GM18909 (cell line): ENCODE measurements around the gene SAMD4B.
A peak's percentile ranks its signal among the peaks of the same experiment; 100 is the strongest.

Experiments
- ATAC-seq: cut with Tn5 transposase; IDR thresholded peaks from one replicate; pipeline ENCODE4 v1.9.1; 2021; ENCODE audit warnings: mild to moderate bottlenecking; ENCODE audit not compliant: unreplicated experiment, poor library complexity

SAMD4B gene

DNA sequence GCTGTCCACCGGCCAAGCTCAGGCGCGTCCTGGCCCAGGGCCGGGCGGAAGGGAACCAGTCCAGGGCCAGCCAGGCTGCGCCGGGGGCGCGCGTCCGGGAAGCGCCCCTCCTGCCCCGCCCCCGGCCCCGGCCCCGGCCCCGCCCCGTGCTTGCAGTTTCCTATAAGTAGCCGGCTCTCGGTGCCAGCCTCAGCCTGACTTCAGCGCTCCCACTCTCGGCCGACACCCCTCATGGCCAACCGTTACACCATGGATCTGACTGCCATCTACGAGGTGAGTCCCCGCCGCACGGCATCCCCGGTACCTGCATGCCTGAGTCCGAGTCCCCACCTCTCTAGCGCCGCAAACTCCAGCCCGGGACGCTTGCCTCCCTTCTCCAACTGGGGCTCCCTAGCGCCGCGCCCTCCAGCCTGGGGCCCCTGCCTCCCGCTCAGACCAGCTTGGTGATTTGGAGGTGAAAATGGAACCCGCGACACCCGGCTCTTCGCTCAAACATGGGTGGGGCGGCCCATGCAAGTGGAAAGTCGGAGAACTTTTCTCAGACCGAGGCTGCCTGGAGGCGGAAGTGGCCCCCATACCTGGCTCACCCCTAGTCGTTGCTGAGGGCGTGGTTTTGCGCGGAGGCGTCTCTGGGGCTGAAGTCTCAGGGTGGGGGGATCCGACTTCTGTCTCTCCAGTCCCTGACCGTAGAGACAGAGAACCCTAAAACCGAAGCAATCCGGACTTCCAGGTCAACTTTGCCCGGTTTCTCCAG lies 64.6 kb downstream of the SAMD4B start, which contains the start of gene ZFP36:
TSS of gene ZFP36 (plus strand) at position 192 of the 754 bp plus-strand sequence. CDS start at position 250, 58 bp downstream.
- ATAC-seq, result no peak

DNA sequence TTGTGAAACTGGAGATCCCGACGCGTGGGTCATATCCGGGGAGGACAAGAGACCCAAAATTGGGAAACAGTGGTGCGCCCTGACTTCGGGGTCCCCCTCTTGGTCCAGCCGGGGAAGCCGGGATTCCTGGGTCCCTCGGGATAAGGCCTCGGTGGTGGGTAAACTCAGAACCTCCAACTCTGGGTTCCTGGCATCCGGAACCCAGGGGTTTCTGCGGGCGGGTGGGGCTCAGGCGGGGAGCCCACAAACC lies 65.1 kb downstream of the SAMD4B start:
- ATAC-seq, result no peak

DNA sequence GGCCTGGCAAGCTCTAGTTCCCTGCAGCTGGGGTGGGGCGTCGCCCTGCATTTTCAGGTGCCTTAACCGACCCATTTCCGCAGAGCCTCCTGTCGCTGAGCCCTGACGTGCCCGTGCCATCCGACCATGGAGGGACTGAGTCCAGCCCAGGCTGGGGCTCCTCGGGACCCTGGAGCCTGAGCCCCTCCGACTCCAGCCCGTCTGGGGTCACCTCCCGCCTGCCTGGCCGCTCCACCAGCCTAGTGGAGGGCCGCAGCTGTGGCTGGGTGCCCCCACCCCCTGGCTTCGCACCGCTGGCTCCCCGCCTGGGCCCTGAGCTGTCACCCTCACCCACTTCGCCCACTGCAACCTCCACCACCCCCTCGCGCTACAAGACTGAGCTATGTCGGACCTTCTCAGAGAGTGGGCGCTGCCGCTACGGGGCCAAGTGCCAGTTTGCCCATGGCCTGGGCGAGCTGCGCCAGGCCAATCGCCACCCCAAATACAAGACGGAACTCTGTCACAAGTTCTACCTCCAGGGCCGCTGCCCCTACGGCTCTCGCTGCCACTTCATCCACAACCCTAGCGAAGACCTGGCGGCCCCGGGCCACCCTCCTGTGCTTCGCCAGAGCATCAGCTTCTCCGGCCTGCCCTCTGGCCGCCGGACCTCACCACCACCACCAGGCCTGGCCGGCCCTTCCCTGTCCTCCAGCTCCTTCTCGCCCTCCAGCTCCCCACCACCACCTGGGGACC lies 65.6 kb downstream of the SAMD4B start:
- ATAC-seq, result no peak

DNA sequence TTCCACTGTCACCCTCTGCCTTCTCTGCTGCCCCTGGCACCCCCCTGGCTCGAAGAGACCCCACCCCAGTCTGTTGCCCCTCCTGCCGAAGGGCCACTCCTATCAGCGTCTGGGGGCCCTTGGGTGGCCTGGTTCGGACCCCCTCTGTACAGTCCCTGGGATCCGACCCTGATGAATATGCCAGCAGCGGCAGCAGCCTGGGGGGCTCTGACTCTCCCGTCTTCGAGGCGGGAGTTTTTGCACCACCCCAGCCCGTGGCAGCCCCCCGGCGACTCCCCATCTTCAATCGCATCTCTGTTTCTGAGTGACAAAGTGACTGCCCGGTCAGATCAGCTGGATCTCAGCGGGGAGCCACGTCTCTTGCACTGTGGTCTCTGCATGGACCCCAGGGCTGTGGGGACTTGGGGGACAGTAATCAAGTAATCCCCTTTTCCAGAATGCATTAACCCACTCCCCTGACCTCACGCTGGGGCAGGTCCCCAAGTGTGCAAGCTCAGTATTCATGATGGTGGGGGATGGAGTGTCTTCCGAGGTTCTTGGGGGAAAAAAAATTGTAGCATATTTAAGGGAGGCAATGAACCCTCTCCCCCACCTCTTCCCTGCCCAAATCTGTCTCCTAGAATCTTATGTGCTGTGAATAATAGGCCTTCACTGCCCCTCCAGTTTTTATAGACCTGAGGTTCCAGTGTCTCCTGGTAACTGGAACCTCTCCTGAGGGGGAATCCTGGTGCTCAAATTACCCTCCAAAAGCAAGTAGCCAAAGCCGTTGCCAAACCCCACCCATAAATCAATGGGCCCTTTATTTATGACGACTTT lies 66.4 kb downstream of the SAMD4B start:
- no peak for ATAC-seq

DNA sequence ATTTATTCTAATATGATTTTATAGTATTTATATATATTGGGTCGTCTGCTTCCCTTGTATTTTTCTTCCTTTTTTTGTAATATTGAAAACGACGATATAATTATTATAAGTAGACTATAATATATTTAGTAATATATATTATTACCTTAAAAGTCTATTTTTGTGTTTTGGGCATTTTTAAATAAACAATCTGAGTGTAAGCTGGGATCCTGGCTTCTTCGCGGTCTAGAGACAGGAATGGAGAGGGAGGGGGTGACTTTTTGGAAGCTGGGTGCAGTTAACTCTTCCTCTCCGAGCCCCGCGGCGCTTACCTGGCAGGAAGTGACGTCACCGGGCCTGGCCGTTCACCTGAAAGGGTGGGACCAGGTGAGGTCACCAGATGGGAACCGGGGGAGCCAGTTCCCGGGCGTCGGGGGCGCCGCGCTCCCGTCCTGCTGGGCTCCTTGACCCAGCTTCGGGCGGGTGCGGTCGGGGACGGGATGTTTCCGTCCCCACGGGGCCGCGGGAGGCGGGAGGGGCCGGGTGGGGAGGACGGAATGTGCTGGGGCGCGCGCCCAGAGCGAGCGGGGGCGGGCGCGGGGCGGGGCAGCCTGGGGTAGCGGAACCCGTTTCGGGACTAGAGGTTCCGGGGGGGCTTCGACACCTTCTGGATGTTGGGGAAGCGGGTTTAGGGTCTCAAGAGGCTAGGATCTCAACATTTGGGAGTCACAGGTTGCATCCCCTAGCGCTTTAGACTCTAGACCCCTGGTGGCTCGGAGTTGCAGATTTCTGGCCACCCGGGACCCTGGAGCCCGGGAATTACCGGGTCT lies 67.2 kb downstream of the SAMD4B start:
- ATAC-seq, result no peak

DNA sequence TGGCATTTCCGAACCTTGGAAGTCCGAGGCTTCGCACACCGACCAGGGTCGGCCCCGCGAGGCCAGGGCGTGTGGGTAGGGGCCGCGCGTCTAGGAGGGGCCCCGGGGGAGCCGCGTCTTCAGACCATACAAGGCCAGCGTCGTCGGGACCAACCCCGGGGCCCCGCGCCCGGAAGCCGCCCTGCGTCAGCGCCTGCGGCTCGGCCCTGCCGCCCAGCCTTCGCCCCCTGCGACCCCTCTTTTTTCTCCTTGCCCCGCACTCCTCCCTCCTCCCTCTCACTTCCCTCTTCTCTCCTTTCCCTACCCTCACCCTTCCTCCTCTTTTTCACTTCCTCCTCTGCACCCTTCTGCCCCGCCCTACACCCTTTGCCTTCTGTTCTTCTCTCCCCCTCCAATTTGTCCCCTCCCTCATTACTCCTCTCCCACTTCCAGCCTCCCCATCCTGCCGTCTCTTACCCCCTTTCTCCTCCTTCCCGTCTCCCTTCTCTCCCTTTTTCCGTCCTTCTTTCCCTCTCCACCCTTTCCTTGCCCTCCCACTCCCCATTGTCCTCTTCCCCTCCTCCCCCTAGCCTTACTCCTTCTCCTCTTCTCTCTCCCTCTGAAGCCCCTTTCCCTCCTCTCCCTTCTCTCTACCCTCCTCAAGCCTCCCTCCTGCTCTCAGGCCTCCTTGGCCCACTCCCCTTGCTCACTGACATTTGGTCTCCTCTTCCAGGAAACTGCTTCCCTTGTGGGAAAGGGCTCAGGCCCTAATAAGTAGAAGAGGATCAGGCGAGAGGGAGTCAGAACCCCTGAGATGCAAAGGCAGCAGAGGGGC lies 68.0 kb downstream of the SAMD4B start:
- no peak for ATAC-seq

DNA sequence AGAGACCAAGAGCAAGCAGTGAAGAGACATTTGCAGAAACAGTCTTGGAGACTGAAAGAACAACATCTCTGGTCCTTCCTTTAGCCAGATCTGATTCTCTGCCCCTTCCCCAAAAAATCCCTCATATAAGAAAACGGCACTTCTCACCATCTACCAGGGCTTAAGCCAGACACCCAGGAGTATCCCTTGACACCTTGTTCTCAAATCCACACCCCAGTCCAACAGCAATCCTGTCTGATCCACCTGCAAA lies 68.5 kb downstream of the SAMD4B start:
- no peak for ATAC-seq

DNA sequence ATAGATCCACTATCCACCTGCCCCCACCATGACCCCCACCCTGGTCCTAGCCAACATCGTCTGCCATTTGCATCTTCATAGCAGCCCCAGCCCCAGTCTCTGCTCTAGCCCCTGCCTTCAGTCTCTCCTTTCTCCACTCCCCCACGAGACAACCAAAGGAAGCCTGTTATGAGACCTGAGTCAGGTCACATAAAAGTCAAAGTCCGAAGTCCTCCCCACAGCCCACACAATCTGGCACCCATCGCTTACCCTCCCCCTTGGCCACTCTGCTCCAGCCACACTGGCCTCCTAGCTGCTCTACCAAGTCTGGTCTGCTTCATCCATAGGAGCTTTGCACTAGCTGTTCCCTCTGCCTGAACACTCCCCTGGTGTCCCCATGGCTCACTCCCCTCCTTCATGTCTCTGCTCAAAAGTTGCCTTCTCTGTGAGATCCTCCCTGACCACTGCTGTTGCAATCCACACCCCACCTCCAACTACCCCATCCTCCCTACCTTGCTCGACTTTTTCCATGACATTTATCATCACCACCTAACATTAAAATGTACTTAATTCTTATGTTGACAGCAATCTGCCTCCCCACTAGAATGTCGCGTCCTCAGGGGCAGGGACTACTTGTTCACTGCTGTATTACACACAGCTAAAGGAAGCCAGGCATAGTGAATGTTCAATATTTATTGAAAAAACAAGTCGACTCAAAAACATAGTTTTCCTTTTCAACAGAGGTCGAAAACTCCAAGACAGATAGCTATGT lies 69.0 kb downstream of the SAMD4B start:
- no peak for ATAC-seq

DNA sequence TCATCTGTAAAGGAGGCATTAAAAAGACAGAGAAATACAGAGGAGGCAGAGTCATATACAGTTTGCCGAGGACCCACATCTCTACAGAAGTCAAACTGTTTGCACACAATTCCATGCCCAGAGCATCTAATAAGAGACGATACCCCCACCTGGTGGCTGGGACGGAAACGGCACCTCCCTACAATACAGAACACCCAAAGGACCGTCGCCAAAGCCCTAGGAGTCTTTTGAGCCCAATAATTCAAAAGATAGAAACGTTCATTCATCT lies 69.5 kb downstream of the SAMD4B start:
- peak; percentile 25 for ATAC-seq

DNA sequence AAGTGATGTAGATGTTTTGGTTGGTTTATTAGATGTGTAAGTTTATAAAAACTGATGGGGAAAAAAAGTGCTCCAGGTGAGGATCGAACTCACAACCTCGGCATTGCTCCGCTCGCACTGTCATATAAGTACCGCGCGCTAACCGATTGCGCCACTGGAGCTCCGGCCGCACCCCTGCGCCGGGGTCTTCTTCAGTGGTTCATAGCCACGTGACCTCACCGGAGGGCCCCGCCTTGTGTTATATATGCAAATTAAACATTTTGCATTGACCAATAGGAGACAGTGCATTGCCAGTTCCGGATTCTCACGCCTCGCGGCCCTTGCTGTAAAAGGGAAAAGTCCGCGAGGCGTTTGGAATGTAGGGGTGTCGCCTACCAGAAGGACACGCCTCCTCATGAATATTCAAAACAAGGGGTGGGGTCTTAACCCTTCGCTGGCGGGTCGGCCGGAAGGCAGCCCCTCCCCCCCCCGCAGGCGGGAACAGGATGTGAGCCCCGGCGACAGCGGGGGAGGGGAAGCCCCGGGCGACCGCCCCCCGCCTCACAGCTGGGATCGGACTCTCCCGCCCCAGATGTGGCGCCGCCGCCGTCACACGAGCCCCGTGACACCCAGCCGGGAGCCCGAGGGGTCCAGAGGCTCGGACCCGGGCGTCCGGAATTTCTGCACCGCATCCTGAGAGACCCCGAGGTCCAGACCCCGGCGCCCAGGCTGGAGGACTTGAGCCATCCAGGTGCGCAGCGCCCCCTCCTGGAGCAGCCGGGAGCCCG lies 70.1 kb downstream of the SAMD4B start, which contains the start of gene PLEKHG2:
TSS of gene PLEKHG2 (plus strand) at position 570 of the 767 bp plus-strand sequence. CDS start 1,418 bp downstream, outside the sequence.
- peak; percentile 64 for ATAC-seq

DNA sequence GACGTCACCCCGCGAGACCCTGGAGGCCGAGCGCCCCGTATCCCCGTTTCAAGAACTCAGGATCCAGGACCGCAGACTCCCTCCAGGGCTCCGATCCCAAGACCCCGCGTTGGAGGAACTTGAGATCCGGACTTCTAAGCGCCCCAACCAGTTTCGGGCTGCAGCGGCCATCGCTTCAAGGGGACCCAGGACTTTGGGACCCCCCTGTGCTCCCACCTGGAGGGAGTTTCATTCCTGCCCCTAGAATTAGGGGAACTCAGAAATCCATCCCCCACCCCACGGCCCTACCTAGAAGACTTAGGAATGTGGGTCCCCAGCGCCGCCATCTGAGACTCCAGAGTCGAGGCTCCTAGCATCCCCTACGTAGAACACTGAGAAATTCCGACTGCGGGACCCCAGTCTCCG lies 70.6 kb downstream of the SAMD4B start:
- no peak for ATAC-seq

DNA sequence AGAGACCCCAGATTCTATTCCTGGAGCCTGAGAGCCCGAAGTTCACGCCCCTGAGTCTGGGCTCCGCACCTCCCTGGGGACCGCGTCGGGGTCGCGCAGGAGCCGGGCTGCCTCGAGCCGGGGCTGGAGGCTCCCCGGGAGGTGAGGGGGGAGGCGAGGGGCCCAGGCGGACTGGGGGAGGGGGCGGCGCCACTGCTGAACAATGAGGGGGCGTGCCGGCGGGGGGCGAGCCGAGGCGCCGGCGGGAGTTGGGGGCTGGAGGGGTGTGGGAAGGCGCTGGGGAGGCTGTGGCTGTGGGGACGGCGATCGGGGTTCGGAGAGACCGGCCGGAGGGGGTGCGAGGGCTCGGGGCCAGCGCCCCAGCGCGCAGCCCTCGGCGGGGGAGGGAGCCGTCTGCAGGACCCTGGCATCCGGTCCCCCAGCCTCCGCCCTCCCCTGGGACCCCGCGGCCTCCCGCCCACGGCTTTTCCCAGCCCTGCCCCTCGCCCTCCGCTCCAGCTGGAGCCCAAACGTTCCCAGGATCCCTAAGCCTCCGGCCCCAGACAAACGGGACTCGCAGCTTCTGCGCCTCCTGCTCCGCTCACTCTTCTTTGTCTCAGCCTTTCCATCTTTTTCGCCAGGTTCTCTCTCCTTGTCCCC lies 71.2 kb downstream of the SAMD4B start:
- ATAC-seq, result no peak

DNA sequence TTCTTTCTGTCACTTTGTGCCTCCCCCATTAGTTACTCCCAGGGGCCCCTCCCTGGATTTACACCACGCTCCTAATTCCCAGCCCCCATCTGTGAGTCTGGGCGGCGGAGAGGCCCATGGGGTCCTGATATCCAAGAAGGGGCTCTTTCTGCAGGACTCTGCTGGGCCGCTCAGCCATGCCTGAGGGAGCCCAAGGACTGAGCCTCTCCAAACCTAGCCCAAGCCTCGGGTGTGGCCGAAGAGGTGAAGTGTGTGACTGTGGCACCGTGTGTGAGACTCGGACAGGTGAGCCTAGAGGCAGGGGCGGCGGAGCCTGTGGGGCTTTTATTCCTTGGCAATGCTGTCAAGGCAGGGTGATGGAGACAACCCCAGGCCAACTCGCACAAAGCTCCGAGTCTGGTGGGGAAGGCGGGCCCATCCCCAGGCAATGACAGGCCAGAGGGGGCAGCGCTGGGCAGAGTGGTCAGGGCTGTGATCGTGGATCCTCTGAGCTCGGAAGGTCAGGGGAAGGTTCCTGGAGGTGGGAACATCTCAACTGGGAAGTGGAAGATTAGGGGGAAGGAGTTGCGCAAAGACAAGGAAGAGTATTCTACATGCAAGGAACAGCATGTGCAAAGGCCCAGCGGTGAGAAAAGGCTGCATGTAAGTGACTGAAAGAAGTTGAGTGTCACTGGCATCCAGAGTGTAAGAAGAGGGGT lies 71.8 kb downstream of the SAMD4B start:
- ATAC-seq, result no peak

DNA sequence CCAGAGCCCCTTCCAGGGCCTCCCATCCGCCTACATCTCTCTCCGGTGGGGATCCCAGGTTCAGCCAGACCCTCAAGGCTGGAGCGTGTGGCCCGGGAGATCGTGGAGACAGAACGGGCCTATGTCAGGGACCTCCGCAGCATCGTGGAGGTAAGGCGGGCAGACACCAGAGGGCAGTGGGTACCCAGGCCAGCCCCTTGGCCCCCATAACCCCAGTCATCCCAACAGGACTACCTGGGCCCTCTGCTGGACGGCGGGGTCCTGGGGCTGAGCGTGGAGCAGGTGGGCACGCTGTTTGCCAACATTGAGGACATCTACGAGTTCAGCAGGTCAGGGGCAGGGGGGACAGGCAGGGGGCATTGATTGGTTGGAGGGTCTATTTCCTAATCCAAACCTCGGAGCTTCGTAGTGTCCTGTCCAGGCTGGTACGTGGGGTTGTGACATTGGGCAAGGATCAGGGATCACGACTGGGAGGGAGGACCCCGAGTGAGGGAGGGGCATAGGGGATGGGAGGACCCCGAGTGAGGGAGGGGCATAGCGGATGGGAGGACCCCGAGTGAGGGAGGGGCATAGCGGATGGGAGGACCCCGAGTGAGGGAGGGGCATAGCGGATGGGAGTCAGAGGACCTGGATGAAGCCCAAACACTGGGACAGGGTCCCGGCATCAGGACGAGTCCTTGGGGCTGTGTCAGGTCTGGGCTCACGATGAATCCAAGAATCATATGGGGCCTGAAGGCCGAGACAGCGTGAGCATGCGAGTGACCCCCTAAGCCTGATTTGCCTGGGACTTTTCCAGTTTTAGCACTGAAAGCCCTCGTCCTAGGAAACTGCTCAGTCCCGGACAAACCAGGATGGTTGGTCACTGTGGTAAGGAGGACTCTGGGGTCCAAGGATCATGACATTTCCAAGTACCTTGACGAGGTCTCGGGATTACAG lies 73.2 kb downstream of the SAMD4B start:
- no peak for ATAC-seq

DNA sequence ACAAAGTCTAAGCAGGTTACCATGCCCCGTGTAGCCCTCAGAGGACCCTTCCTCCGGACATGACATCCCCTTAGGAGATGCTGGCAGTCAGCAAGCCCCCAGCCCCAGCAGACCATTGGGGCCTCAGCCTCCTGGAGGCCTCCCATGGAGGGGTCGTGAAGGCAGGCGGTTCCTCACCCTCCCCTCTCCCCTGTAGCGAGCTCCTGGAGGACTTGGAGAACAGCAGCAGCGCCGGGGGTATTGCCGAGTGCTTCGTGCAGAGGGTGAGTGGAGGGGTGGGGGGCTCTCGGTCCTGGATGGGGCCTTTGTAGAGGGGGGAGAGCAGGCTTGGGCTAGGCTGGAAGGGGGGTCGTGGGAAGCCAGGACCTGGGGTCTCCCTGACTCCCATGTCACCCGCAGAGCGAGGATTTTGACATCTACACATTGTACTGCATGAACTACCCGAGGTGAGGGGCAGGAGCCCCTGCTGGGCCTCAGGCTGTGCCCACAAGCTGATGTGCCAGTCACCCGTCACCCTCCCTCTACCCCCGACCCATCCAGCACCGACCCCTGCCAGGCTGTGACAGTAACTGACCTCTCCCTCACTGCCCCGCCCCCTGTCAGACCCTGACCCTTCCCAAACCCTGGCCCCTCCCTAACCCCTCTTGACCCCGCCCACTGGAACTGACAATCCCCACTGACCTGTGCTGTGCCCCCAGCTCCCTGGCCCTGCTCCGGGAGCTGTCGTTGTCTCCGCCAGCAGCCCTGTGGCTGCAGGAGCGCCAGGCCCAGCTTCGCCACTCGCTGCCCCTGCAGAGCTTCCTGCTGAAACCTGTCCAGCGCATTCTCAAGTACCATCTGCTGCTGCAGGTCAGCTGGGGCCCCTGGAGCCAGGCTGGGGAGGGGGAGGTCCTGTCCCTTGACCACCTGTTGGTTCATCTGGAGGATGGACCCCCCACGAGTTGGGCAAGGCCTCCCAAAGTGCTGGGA lies 74.2 kb downstream of the SAMD4B start:
- no peak for ATAC-seq
